ENCODE measurements around the gene SSTR4.
"Not testable (repeated sequence)": the region's sequence is repeated elsewhere in the genome, so short reads cannot be mapped to it uniquely, and the experiment has no call there.

Gene SSTR4

DNA sequence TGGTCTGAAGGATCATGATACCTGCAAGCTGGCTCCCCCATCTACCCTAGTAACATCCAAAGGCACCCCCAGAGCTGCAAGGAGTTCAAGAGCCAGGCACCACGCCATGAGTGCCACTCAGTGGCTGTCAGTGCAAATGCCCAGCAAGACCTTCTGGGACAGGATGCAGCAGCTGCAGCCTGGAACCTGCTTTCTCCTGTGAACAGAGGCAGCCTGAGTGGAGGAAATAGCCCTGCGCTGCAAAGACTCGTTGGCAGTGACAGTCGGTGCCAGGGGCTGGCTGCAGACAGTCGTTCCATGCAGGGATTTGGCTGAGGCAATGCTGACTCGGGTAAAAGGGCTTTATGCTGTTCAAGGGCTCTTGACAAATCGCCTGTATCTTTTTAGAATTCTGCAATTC is 15.7 kb upstream of the SSTR4 start:
- DNase-seq: no peak

DNA sequence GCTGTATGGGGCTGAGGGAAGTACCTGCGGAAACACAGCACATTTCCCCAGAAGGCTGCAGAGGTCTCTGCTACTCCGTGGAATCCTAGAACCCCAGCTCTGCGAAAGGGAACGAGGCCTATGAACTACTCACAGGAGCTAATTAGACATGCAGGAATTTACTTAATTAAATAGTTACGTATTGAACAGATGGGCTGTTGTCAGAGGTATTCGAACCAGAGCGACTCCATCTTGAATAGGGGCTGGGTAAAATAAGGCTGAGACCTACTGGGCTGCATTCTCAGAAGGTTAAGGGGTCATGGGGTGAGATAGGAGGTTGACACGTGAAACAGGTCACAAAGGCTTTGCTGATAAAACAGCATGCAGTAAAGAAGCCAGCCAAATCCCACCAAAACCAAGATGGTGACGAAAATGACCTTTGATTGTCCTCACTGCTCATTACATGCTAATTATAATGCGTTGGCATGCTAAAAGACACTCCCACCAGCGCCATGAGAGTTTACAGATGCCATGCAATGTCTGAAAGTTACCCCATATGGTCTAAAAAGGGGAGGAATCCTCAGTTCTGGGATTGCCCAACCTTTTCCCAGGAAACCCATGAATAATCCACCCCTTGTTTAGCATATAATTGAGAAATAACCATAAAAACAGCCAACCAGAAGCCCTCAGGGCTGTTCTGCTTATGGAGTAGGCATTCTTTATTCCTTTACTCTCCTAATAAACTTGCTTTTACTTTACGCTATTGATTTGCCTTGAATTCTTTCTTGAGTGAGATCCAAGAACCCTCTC is 14.7 kb upstream of the SSTR4 start:
- DNase-seq: no peak

DNA sequence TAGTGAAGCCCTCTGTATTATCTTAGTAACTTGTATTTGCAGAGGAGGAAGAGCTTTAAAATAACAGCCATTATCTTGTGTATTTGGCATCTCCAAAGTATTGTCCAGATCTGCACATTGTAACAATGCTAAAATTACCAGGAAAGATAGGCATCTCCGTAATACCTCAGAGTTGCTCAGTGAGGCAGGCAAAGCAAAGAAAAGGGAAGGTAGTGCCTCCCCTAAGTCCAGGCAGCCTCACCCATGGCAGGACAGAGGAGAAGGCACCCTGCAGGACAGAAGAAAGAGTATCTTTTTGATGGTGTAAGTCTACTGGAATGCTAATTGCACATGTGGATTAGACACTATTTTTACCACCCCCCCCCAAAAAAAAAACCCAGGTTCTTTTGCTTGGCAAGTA is 13.6 kb upstream of the SSTR4 start:
- DNase-seq: no peak

DNA sequence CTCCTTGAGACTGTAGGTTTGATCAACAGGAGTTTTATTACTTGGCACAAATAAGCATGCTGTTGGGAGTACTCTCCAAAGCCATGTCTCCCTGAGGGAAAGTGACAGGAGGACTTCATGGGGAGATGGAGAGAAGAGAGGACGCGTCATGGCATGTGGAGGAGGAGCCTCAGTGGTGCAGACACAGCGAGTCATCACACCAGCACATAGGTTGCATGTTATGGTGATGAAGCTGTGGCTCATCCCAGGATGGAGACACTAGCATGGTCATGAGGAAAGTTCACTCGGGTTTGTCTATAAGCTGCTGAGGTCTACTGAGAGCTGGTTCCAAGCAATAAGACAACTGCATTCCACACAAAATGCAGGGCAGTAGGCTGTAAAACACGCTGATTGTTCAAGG is 13.2 kb upstream of the SSTR4 start:
- DNase-seq: no peak

DNA sequence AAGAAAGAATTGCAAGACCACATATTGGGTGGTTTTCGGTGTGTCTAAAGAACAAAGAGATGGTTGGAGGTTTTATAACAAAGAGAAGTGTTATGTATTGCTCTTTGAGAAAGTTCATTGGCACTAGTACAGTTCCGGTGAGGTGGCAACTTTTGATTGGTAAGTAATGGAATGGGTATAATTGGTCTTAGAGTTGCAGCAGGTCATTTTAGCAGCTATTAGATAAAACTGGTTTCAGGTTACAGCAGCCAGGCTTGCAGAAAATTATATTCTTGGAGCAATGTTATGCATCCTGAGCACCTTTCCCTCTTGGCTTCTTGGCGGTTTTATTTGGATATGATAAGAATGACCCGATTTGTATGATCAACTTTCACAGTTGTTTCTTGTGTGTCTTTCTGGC is 12.3 kb upstream of the SSTR4 start:
- DNase-seq: no peak

DNA sequence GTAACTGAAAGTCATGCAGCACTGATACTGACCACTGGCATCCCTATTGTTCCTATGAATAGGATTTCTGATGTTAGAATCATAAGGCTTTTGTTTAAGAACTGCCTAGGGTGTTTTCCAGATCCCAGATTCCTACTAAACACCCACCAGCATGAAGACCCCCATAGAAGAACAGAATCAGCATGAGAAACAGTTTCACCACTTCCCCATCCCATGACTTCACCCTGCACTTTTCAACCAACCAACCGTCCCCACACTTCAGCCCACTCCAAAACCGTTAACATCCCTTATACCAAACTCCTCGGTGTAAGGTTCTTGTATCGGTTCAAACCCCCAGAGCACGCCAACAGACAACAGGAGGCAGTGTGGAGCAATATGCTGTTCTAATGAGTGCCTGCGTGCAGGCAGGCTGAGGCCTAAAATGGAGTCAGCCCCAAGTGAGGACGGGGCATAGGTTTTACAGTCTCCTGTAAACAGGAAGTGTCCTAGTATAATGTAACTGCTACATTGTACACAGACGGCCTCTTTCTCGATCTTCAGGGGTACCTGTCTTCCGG is 11.4 kb upstream of the SSTR4 start:
- no peak for DNase-seq

DNA sequence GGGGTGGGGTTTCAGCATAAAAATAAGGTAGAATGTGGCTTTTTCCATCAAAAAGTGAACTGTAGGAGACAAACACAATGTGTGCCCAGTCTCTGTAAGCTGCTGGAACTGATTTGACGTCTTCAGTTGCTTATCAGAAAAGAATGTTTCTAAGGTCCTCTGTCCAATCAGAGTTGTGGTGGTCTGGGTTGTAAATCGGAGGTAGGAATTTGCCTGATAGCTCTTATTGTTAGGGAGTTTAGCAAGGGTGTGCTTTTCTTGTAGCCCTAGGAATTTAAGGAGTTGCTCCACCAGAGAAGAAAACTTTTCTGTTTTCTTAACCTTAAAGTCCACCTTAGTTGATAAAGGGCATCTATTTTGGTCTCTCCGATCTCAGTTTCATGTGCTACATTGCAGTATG is 10.4 kb upstream of the SSTR4 start:
- no peak for DNase-seq

DNA sequence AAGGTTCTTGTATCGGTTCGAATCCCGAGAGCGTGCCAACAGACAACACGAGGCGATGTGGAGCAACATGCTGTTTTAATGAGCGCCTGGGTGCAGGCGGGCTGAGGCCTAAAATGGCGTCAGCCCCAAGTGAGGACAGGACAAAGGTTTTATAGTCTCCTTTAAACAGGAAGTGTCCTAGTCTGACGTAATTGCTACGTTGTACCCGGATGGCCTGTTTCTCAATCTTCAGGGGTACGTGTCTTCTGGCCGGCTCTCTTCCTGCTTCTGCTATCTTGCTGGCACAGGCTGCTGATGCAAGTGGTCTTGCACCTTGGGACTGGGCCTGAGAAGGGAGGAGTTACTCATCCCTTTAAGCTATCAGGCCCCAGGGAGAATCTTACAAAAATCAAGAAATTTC is 9.6 kb upstream of the SSTR4 start:
- not testable (repeated sequence) for DNase-seq

DNA sequence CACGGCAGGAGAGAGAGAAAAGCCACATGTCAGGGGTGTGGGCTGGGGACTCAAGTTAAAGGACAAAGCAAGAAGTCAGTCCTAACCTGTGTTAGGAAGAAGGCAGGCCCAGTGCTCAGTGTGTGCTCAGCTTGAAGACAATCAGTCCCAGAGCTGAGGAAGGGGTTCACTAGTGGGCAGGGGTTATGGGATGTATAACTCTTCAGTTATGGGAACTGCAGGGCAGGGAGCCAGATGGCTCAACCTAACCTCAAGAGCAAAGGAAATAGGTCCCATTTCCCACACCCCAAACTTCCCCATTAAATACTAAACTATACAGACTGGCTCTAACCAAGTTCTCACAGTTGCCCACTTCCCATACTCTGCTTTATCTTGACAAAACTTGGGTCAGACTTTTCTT is 7.4 kb upstream of the SSTR4 start:
- no peak for DNase-seq

DNA sequence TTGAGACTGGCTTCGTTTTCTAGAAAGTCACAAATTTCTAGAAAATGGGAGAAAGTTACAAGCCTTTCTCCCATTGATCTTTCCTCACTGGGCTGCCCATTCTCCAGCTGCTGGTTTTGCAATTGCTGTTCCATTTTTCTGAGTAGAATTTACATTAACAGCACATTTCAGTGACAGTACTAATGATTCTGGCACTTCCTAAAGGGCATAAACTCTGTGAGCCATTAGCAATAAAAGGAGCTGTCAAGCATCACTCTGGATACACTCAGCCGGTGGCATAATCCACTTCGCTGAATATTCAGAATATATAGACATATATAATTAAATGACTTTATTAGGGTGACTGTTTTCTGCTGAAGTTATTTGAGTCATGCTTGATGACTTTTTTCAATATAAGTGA is 6.7 kb upstream of the SSTR4 start:
- DNase-seq: no peak

DNA sequence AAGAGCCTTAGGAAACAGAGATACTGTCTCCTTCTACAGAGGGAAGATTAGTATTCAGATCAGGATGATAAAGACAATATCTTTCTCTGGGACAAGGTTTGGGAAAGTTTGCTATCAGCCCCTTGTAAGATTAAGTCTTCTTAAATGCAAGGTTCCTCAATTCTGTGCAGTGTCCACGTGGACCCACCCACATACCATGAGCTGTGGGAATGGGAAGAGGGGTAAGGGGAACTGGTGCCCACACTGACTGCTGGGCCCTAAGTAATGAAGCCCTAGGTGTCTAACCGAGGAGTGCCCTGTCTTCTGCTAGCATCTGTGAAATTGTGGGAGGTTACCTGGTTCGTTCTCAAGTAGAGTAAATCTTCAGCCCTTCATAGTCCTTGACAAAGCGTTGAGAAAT is 5.8 kb upstream of the SSTR4 start:
- DNase-seq: no peak

DNA sequence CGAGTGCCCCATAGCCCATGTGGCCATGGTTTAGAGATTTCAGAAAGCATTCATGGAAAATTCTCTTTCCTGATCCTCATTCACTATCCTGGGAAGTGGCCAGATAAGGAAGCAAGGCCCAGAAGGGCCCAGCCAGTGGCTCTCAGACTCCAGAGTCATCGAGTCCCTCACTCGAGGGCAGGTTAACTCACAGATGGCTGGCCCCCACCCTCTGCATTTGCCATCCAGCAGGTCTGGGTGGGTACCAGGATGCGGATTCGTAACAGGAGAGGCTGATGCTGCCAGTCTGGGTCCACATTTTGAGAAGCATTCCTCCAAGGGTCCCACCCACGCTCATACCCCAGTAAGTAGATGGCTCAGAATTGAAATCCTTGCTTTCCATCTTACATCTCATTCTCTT is 3.8 kb upstream of the SSTR4 start:
- no peak for DNase-seq

DNA sequence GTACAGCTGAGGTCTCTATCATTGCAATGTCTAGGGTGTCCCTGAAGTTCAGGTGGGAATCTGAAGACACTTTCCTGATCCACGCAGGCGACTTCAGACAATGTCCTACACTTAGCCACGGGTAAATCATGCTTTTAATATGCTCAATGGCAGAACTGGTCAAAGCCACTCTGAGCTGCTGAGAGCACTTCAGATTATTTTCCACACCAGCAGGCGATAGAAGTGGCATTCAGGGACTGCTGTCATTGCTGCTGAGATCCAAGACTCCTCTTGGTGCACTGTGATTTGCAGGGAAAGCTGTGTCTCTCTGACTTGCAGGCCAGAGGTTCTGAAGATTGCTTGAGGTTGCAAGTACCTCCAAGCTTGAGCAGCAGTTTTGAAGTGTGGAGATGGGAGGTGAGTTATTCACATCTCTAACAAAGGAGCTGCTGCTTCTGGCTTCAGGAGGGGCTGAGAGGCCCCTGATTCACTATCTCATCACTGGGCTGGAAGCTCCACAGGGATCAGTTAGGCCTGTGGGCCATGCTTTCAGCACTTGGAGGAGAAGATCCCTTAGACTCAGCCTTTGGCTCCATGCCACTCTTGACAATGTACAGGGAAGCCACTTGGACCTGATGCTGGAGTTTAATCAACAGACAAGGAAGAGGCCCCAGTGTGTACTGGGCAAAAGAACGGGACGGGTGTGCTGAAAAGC is 2.9 kb upstream of the SSTR4 start:
- DNase-seq: no peak

DNA sequence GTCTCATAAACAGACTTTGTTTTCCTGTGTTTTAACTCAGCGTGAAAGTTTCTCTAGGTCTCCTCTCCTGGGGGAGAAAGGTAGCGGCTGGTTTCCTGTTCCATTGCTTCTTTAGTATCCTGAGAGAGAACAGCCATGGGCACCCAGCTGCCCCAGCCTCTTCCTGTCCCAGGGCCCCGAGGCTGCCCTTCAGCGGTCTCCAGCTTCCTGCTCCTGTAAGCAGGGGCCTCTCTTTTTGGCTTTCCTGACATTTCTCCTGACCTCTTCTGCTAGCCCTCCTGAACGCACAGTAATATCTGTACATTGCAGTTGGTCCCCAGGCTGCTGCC is 2.4 kb upstream of the SSTR4 start:
- no peak for DNase-seq

DNA sequence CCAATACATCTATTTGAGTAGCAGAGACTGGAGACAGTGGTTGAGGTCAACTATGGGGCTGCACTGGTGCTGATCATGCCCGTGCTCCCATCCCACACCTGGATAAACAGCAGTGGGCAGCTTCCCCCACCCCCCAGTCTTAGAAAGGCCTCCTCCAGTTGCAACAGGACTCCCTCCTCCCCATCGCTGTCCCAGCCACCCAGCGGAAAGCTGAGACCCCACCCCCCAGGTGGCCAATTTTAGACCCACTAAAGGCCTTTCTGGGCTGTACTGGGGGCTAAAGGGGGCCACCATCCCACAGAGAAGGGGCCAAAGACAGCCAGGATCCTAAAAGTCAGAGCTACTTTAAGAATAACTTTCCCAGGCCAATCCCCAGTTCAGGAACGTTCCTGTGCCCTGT is 1.2 kb upstream of the SSTR4 start:
- DNase-seq: no peak

DNA sequence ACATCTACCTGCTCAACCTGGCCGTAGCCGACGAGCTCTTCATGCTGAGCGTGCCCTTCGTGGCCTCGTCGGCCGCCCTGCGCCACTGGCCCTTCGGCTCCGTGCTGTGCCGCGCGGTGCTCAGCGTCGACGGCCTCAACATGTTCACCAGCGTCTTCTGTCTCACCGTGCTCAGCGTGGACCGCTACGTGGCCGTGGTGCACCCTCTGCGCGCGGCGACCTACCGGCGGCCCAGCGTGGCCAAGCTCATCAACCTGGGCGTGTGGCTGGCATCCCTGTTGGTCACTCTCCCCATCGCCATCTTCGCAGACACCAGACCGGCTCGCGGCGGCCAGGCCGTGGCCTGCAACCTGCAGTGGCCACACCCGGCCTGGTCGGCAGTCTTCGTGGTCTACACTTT is 619 bp downstream of the SSTR4 start:
- DNase-seq: no peak

DNA sequence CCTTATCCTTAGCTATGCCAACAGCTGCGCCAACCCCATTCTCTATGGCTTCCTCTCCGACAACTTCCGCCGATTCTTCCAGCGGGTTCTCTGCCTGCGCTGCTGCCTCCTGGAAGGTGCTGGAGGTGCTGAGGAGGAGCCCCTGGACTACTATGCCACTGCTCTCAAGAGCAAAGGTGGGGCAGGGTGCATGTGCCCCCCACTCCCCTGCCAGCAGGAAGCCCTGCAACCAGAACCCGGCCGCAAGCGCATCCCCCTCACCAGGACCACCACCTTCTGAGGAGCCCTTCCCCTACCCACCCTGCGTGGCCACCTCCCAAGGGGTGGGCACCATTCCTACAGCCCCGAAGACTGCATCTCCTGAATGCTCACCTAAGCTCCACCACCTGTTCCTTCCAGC is 1.3 kb downstream of the SSTR4 start:
- no peak for DNase-seq

DNA sequence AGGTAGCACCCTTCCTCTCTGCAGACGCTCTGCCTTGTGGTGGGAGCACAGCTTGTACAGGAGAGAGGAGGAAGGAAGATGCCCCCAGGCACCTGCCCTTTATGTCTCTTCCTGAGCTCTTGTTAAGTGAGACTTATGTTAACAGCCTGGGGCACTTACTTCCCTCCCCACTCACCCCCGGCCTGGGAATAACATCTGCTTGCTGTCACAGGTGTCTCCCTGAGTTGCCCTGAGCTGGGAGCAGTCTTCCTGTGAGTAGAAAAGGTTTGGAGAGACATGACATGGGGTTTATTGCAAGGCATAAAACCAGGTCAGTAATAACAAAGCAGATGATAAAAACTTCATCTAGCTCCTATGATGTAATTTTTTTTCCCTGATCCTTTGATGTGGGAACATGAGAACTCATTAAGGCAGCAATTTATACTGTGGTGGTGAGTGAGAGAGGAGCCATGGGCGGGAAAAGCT is 1.9 kb downstream of the SSTR4 start:
- no peak for DNase-seq

DNA sequence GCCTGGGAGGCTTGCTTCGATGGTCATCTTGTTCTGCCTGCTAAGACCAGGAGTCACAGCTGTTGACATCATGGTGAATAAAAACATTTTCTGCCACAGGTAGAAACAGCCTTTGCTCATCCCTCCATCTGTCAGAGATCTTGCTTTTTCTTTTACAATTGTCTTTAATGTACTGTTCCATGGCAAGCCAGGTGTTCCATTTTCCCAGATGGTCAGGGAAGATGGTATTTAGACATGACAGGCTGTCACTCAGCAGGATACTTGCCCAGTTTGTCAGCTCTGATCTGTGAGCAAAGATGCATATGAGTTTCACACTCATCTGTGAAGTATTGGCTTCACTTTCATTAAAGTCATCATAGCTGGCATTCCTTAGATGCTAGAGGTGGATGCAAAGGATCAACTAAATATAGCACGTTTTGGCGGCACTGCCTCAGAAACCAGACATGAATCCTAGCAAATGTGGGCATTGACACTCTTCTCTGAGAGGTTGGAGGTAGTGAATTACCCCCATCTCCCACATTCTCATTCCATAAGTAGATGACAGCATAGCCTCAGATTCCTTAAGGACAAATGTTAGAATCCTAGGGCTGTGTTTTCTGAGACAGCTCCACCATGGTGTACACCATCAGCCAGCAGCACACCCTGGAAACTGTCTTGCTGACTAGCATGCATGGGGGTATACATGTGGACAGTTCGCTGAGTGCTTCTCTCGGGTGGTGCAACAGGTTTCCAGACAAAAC is 4.2 kb downstream of the SSTR4 start:
- DNase-seq: no peak

DNA sequence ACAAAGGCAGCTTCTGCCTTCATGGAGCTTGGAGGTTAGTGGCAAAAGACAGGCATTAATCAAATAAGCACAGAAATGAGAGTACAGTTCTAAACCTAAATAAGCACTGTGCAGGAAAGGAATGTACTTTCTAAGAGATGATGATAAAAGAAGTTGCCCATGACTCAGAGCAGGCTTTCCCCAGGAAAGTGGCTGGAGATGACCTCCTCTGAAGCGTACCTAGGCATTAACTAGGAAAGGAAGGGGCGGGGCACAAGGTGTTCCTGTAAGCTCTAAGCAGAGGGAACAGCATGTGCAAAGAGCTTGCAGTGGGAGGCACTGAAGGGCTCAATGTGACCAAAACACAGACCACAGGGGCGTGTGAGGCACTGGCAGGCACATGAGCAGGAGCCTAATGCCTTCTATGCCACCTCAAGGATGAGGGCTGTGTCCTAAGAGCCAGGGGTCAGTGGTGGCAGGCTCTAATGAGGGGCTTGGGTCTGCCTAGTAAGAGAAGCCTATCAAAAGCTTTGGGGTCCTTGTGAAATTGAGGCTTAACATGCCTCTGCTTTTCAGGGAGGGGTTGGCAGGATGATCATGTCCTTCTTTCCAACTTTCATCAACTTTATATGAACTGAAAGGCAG is 4.9 kb downstream of the SSTR4 start:
- DNase-seq: no peak

DNA sequence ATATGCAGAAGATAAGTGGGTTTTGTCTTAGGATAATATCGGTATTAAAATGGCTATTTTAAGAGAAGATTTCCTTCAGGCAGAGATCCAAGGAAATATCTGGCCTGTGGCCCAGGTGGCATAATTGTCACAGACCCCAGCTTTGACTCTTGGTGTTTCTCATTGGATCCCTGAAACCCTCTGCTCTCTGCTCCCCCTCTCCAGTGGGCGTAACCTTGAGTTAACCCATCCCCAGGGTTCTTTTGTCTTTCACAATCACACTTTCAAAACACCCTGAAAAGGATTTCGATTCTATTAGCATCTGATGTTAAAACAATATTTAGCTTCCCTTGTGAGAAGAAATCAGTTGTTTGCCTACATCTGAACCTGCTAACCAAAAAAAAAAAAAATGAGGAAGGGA is 7.2 kb downstream of the SSTR4 start:
- no peak for DNase-seq

DNA sequence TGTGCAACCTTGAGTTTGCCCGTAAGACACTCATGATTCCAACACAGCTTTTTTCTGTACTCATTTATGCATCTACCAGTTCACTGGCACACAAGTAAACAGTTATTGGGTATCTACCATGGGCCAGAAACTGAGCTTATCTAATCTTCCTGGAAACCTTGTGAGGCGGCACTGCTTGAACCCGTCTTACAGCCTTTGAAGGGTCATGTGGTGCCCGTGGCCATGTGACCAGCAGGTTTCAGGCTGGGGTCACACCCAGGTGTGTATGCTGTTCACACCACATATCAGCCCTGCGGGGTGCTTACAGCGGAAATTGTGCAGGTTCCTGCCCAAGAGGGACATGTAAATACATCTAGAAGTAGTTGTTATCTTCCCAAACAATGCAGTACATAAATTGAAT is 8.3 kb downstream of the SSTR4 start:
- no peak for DNase-seq

DNA sequence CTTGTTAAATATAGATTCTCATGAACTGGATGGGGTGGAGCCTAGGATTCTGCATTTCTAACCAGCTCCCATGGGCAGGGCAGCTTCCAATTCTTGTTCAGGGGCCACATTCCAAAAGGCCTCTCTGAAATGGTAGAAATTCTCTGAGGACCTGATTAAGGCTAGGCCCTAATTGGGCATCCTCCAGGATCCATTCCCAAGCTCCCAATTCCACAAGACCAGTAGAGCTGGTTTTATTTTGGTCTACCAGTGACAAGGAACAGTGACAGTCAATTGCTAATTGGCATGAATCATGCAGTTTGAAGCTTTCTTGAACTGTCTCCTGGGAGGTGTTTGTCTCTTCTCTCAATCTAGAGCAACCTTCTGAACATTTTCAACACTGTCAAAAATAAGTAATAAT is 11.3 kb downstream of the SSTR4 start:
- no peak for DNase-seq
